Measurements from ENCODE around the gene ZCCHC14.

The ZCCHC14 gene

GRCh38 chr16:87369117-87369765, 123.6 kb downstream of the ZCCHC14 start:
- no peak overlapping the region for H3K4me3 ChIP-seq (ENCODE audit: low read length)
- no peak for TF ChIP-seq CTCF (conservative IDR thresholded peaks at IDR 0.05; ENCODE audit: low read depth, low read length)
- no peak for DNase-seq (ENCODE audit: low read depth)

- DNase-seq (ENCODE audit: low read depth), result no peak
- TF ChIP-seq CTCF (conservative IDR thresholded peaks at IDR 0.05; ENCODE audit: low read depth, low read length), result no peak
- H3K4me3 ChIP-seq (ENCODE audit: low read length), result no peak overlapping the region
Observed at GRCh38 chr16:87368029-87368770, 124.6 kb downstream of the ZCCHC14 start.

GRCh38 chr16:87367529-87367928, 125.3 kb downstream of the ZCCHC14 start:
- TF ChIP-seq CTCF (conservative IDR thresholded peaks at IDR 0.05; ENCODE audit: low read depth, low read length), result no peak
- DNase-seq (ENCODE audit: low read depth), result no peak
- no peak overlapping the region for H3K4me3 ChIP-seq (ENCODE audit: low read length)

GRCh38 chr16:87366930-87367329, 125.9 kb downstream of the ZCCHC14 start:
- no peak for DNase-seq (ENCODE audit: low read depth)
- TF ChIP-seq CTCF (conservative IDR thresholded peaks at IDR 0.05; ENCODE audit: low read depth, low read length), result no peak
- no peak overlapping the region for H3K4me3 ChIP-seq (ENCODE audit: low read length)

GRCh38 chr16:87366288-87366687, 126.5 kb downstream of the ZCCHC14 start:
- no peak overlapping the region for H3K4me3 ChIP-seq (ENCODE audit: low read length)
- no peak for DNase-seq (ENCODE audit: low read depth)
- TF ChIP-seq CTCF (conservative IDR thresholded peaks at IDR 0.05; ENCODE audit: low read depth, low read length), result no peak

GRCh38 chr16:87365021-87365713, 127.7 kb downstream of the ZCCHC14 start:
- DNase-seq (ENCODE audit: low read depth), result no peak
- TF ChIP-seq CTCF (conservative IDR thresholded peaks at IDR 0.05; ENCODE audit: low read depth, low read length), result no peak
- H3K4me3 ChIP-seq (ENCODE audit: low read length), result no peak overlapping the region

Measured in retinal pigment epithelial cell (primary cell).